Thyroid gland (tissue), 4 donors: Measurements from ENCODE around the gene PLCL1.

Experiments
- POLR2A ChIP-seq, 2 donors: fragments of 450-650 bp; IDR thresholded peaks; one replicate each; pipeline ENCODE4 v1.6.1; 2017; ENCODE audit warnings: antibody characterized with exemption in 2 of 2, mild to moderate bottlenecking in 2 of 2, moderate library complexity in 1 of 2
- TF ChIP-seq, protein P1 (sequence below), 6 experiments: fragments of 200-600 bp in 3 of 6; fragments of 450-650 bp in 3 of 6; sonication (generic) in 3 of 6; IDR thresholded peaks; one replicate each; pipeline ENCODE4 v1.5.1; 2016 to 2019; ENCODE audit warnings: antibody characterized with exemption in 6 of 6, mild to moderate bottlenecking in 2 of 6, inconsistent platforms in 1 of 6, moderate library complexity in 1 of 6

DNA sequence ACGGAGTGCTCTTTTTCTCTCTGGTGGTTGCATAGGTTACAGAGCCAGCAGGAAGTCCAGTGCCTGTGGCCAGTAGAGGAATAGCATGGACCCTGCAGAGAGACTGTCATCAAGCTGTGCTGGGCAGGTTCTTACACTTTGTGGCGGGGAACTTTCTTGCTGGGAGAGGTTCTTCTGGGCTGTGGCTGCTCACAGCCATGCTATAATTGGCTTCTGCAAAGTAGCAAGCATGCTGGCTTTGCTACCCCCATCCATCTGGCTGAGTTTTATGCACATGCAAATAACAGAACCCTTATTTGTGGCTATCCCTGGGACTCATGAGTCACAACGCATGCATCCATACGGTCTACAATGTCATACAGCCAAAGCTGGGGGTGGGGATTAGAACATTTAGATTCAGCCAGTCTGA, 68.9 kb downstream of the PLCL1 start:
- TF ChIP-seq POLR2A (IDR thresholded peaks at IDR 0.05): no peak
- TF ChIP-seq, protein P1, sequence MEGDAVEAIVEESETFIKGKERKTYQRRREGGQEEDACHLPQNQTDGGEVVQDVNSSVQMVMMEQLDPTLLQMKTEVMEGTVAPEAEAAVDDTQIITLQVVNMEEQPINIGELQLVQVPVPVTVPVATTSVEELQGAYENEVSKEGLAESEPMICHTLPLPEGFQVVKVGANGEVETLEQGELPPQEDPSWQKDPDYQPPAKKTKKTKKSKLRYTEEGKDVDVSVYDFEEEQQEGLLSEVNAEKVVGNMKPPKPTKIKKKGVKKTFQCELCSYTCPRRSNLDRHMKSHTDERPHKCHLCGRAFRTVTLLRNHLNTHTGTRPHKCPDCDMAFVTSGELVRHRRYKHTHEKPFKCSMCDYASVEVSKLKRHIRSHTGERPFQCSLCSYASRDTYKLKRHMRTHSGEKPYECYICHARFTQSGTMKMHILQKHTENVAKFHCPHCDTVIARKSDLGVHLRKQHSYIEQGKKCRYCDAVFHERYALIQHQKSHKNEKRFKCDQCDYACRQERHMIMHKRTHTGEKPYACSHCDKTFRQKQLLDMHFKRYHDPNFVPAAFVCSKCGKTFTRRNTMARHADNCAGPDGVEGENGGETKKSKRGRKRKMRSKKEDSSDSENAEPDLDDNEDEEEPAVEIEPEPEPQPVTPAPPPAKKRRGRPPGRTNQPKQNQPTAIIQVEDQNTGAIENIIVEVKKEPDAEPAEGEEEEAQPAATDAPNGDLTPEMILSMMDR (IDR thresholded peaks at IDR 0.05): no peak
